Chondrocyte (in vitro differentiated cells): Measurements from ENCODE around the gene DENND5A. TPM values are rescaled to one million over a fixed set of nuclear protein-coding genes. Genes with fewer than 3 reads are reported as not detected.

ENCODE experiments used
- DNase-seq: peaks from one replicate; pipeline ENCODE4 v3.0.0; 2021; ENCODE audit warnings: mixed read lengths, low spot score
- H3K27ac Mint-ChIP-seq: one replicate; pipeline ENCODE4 v1.8.0; 2021; ENCODE audit warnings: mild to moderate bottlenecking, moderate library complexity, mixed read lengths; ENCODE audit not compliant: unreplicated experiment
- H3K27me3 Mint-ChIP-seq: 2 replicates; pipeline ENCODE4 v1.8.0; 2021; ENCODE audit warnings: low read depth, mixed read lengths
- H3K36me3 Mint-ChIP-seq: 2 replicates; pipeline ENCODE4 v1.8.0; 2021; ENCODE audit warnings: low read depth, mixed read lengths
- H3K4me1 Mint-ChIP-seq: 2 replicates; pipeline ENCODE4 v1.8.0; 2021; ENCODE audit warnings: low read depth, mild to moderate bottlenecking, mixed read lengths
- H3K4me3 Mint-ChIP-seq: one replicate; pipeline ENCODE4 v1.8.0; 2021; ENCODE audit warnings: mild to moderate bottlenecking, moderate library complexity, mixed read lengths; ENCODE audit not compliant: unreplicated experiment
- H3K9me3 Mint-ChIP-seq: 2 replicates; pipeline ENCODE4 v1.8.0; 2021; ENCODE audit warnings: low read depth, mixed read lengths
- total RNA-seq: library from RNA; stranded (reverse); gene quantifications from 3 replicates; pipeline ENCODE4 v1.2.1, GENCODE V29; 2021
- TF ChIP-seq, protein P1 (sequence below): fragments of 200-600 bp; sonication (generic); IDR thresholded peaks from 2 replicates; pipeline ENCODE4 v1.5.0; 2021; ENCODE audit warnings: antibody characterized with exemption, mild to moderate bottlenecking, moderate library complexity

DENND5A gene
- total RNA-seq, 1 donor from 2014 or later, result 111 TPM

DNA sequence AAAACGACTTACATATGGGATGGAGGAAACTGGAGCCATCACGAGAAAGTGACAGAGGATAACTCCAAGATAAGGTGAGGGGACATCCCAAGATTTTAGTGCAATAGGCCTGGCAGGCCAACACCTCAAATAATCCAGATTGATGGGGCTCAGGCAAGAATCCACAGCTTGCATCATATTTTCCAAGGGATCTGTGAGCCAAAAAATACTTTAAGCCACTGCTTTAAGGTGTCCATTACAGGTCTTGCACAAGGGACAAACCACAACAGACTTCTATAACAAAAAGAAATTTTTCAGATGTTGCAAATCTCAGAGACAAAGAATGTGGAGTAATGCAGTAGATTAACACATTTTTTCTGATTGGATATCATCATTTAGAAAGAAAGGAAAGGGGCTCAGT lies 45.6 kb downstream of the DENND5A start:
- TF ChIP-seq, protein P1, sequence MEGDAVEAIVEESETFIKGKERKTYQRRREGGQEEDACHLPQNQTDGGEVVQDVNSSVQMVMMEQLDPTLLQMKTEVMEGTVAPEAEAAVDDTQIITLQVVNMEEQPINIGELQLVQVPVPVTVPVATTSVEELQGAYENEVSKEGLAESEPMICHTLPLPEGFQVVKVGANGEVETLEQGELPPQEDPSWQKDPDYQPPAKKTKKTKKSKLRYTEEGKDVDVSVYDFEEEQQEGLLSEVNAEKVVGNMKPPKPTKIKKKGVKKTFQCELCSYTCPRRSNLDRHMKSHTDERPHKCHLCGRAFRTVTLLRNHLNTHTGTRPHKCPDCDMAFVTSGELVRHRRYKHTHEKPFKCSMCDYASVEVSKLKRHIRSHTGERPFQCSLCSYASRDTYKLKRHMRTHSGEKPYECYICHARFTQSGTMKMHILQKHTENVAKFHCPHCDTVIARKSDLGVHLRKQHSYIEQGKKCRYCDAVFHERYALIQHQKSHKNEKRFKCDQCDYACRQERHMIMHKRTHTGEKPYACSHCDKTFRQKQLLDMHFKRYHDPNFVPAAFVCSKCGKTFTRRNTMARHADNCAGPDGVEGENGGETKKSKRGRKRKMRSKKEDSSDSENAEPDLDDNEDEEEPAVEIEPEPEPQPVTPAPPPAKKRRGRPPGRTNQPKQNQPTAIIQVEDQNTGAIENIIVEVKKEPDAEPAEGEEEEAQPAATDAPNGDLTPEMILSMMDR, result no peak
- Mint-ChIP-seq H3K27ac (peak overlapping the region; percentile 82), H3K27me3 (no peaks in the 10 kb centered on the region), H3K9me3 (no peaks in the 10 kb centered on the region), H3K4me3 (no peak overlapping the region), H3K36me3 (no peaks in the 10 kb centered on the region), H3K4me1 (peaks cover 25% of the 10 kb centered on the region)
- DNase-seq, result no peak

DNA sequence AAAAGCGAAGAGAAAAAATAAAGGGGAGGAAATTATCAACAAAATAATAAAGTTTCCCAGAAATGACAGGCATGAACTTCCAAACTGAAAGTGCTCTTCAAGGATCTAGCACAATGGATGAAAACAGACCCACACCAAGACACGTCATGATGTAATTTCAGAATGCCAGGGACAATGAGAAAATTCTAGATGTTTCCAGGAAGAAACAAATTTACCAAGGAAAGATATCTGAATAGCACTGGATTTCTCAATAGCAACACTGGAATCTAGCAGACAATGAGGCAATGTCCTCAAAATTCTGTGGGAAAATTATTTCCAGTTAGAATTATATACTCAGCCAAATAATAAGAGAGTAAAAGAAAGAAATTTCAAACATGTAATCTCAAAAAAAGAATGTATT lies 46.0 kb downstream of the DENND5A start:
- H3K27me3 Mint-ChIP-seq, result no peaks in the 10 kb centered on the region
- H3K36me3 Mint-ChIP-seq, result no peaks in the 10 kb centered on the region
- H3K4me3 Mint-ChIP-seq, result no peak overlapping the region
- DNase-seq, result no peak
- TF ChIP-seq, protein P1, result no peak
- no peaks in the 10 kb centered on the region for H3K9me3 Mint-ChIP-seq
- H3K4me1 Mint-ChIP-seq, result peaks cover 29% of the 10 kb centered on the region
- peak overlapping the region; percentile 82 for H3K27ac Mint-ChIP-seq

DNA sequence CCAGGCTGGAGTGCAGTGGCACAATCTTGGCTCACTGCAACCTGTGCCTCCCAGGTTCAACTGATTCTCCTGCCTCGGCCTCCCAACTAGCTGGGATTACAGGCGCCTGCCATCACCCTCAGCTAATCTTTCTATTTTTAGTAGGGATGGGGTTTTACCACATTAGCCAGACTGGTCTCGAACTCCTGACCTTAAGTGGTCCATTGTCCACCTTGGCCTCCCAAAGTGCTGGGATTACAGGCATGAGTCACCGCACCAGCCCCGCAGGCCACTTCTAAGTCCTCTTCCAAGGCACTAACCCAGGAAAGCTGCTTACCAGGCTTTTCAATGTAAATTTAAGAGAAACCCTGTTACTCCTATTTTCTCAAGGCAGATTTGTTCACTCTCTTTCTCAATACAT lies 50.4 kb downstream of the DENND5A start:
- H3K36me3 Mint-ChIP-seq, result no peaks in the 10 kb centered on the region
- H3K27ac Mint-ChIP-seq, result peak overlapping the region; percentile 42
- TF ChIP-seq, protein P1, result no peak
- H3K9me3 Mint-ChIP-seq, result no peaks in the 10 kb centered on the region
- no peak overlapping the region for H3K4me3 Mint-ChIP-seq
- DNase-seq, result no peak
- H3K4me1 Mint-ChIP-seq, result peaks cover 50% of the 10 kb centered on the region
- no peaks in the 10 kb centered on the region for H3K27me3 Mint-ChIP-seq

DNA sequence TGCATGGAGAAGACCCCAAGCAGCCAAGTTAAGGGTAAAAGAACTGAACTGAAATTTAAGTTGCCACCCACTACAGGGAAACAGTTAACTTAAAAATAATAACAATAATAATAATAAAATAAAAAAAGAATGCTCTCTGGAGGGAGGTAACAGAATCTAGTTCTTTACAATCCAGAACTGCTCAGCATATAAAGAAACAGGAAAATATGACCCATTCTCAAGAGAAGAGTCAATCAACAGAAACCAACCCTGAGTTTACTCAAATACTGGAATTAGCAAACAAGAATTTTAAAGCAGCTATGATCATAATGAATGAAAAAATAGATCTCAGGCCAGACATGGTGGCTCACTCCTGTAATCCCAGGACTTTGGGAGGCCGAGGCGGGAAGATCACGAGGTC lies 53.8 kb downstream of the DENND5A start:
- Mint-ChIP-seq H3K4me1 (peaks cover 63% of the 10 kb centered on the region), H3K36me3 (no peaks in the 10 kb centered on the region)
- TF ChIP-seq, protein P1, result no peak

DNA sequence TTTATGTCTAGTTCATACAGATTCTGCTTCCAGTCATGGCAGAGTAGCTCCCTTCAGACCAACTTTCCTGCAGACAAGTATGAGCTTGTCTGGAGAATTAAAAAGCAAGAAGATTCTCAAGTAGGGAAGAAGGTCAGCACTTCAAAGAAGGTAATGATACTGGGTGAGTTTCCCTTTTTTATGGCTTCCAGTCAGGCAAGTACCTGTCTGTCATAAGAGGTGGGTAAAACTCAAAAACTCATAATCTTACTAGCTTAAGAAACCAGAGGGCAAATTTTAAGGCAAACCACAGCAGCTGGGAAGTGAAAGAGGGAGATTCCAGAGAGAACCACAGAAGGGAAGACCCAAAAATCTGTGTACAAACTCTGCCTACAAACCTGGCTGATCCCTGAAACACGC lies 54.2 kb downstream of the DENND5A start:
- Mint-ChIP-seq H3K4me3 (no peak overlapping the region), H3K4me1 (peaks cover 67% of the 10 kb centered on the region), H3K9me3 (no peaks in the 10 kb centered on the region), H3K27ac (no peak overlapping the region), H3K36me3 (no peaks in the 10 kb centered on the region), H3K27me3 (no peaks in the 10 kb centered on the region)
- DNase-seq, result no peak
- TF ChIP-seq, protein P1, result no peak

More for the DNA sequence above, 53.8 kb downstream of the DENND5A start:
- DNase-seq, result no peak
- H3K27me3 Mint-ChIP-seq, result no peaks in the 10 kb centered on the region
- H3K27ac Mint-ChIP-seq, result no peak overlapping the region
- H3K4me3 Mint-ChIP-seq, result no peak overlapping the region
- no peaks in the 10 kb centered on the region for H3K9me3 Mint-ChIP-seq
